CD14-positive monocyte (primary cell): Measurements from ENCODE around the gene CREB5. TPM values are rescaled to one million over a fixed set of nuclear protein-coding genes. Genes with fewer than 3 reads are reported as not detected.

Experiments used
- DNase-seq, 3 donors: peaks; one replicate each; pipeline ENCODE4 v3.0.0-alpha.2; 2011 to 2022
- H2AFZ ChIP-seq: 2 replicates; pipeline ENCODE4 v1.6.0; 2012; ENCODE audit warnings: mild to moderate bottlenecking, low read depth, low read length, inconsistent platforms; ENCODE audit not compliant: insufficient read depth, poor library complexity, severe bottlenecking
- H3K27ac ChIP-seq, 2 donors: 1 replicate in 1 of 2; 2 replicates in 1 of 2; pipeline ENCODE4 v1.5.1; 2012 to 2013; ENCODE audit warnings: low read length in 2 of 2, control low read depth in 1 of 2, inconsistent platforms in 1 of 2, low read depth in 1 of 2, mild to moderate bottlenecking in 1 of 2
- H3K27me3 ChIP-seq, 2 donors: one replicate each; pipeline versions ENCODE4 v1.6.0 to v1.6.1; 2011 to 2013; ENCODE audit warnings: low read length in 2 of 2; ENCODE audit not compliant: control insufficient read depth in 2 of 2, insufficient read depth in 2 of 2
- H3K36me3 ChIP-seq, 2 donors: replicated peaks in 1 of 2; 1 replicate in 1 of 2; 2 replicates in 1 of 2; pipeline versions ENCODE4 v1.5.1 to v1.6.1; 2012 to 2013; ENCODE audit warnings: low read length in 2 of 2, control low read depth in 1 of 2, inconsistent platforms in 1 of 2, mild to moderate bottlenecking in 1 of 2; ENCODE audit not compliant: insufficient read depth in 2 of 2, control insufficient read depth in 1 of 2
- H3K4me1 ChIP-seq, 2 donors: 1 replicate in 1 of 2; 2 replicates in 1 of 2; pipeline versions ENCODE4 v1.5.1 to v1.6.1; 2012 to 2013; ENCODE audit warnings: low read length in 2 of 2, control low read depth in 1 of 2, inconsistent platforms in 1 of 2, mild to moderate bottlenecking in 1 of 2, moderate library complexity in 1 of 2; ENCODE audit not compliant: insufficient read depth in 2 of 2, control insufficient read depth in 1 of 2
- H3K4me2 ChIP-seq: replicated peaks from 2 replicates; pipeline ENCODE3; 2012; ENCODE audit warnings: low read length, moderate library complexity, mild to moderate bottlenecking; ENCODE audit not compliant: poor library complexity, severe bottlenecking; ENCODE audit errors: extremely low read depth
- H3K4me3 ChIP-seq, 3 experiments: fragments of 200-600 bp in 1 of 3; sonication (generic) in 1 of 3; replicated peaks in 1 of 3; 1 replicate in 2 of 3; 2 replicates in 1 of 3; pipeline ENCODE4 v1.5.1; 2011 to 2013; ENCODE audit warnings: low read length in 3 of 3, mild to moderate bottlenecking in 3 of 3, control low read depth in 2 of 3, low read depth in 2 of 3, inconsistent platforms in 1 of 3, moderate library complexity in 1 of 3
- H3K79me2 ChIP-seq: 2 replicates; pipeline ENCODE4 v1.6.0; 2012; ENCODE audit warnings: mild to moderate bottlenecking, control low read depth, inconsistent platforms, low read length, moderate library complexity; ENCODE audit not compliant: insufficient read depth
- H3K9ac ChIP-seq: 2 replicates; pipeline ENCODE4 v1.6.0; 2017; ENCODE audit warnings: low read length, mild to moderate bottlenecking; ENCODE audit not compliant: insufficient read depth, poor library complexity, severe bottlenecking
- H3K9me3 ChIP-seq, 2 donors: replicated peaks in 1 of 2; 1 replicate in 1 of 2; 2 replicates in 1 of 2; pipeline versions ENCODE4 v1.5.1 to v1.6.1; 2012 to 2013; ENCODE audit warnings: low read length in 2 of 2, control low read depth in 1 of 2; ENCODE audit not compliant: control insufficient read depth in 1 of 2, insufficient read depth in 1 of 2
- H4K20me1 ChIP-seq: 2 replicates; pipeline ENCODE4 v1.6.0; 2012; ENCODE audit warnings: mild to moderate bottlenecking, low read length, control low read depth, moderate library complexity; ENCODE audit not compliant: insufficient read depth
- H3K27ac Mint-ChIP-seq, 7 donors: one replicate each; pipeline ENCODE4 v1.8.0; 2020; ENCODE audit warnings: mild to moderate bottlenecking in 7 of 7, mixed read lengths in 7 of 7, moderate library complexity in 6 of 7, inconsistent platforms in 2 of 7
- H3K27me3 Mint-ChIP-seq, 3 donors: one replicate each; pipeline ENCODE4 v1.8.0; 2021 to 2022; ENCODE audit warnings: low read depth in 3 of 3, mild to moderate bottlenecking in 3 of 3, mixed read lengths in 3 of 3, moderate library complexity in 3 of 3, inconsistent platforms in 1 of 3
- H3K36me3 Mint-ChIP-seq, 2 donors: one replicate each; pipeline ENCODE4 v1.8.0; 2020; ENCODE audit warnings: mixed read lengths in 2 of 2, inconsistent platforms in 1 of 2, mild to moderate bottlenecking in 1 of 2
- H3K4me1 Mint-ChIP-seq: one replicate; pipeline ENCODE4 v1.8.0; 2020; ENCODE audit warnings: mild to moderate bottlenecking, mixed read lengths
- H3K4me3 Mint-ChIP-seq, 2 donors: one replicate each; pipeline ENCODE4 v1.8.0; 2020; ENCODE audit warnings: mild to moderate bottlenecking in 2 of 2, mixed read lengths in 2 of 2, moderate library complexity in 1 of 2
- H3K9me3 Mint-ChIP-seq, 7 donors: one replicate each; pipeline ENCODE4 v1.8.0; 2020 to 2022; ENCODE audit warnings: mixed read lengths in 7 of 7, mild to moderate bottlenecking in 6 of 7, moderate library complexity in 6 of 7, inconsistent platforms in 2 of 7
- CTCF ChIP-seq: fragments of 200-600 bp; IDR thresholded peaks from one replicate; pipeline ENCODE4 v1.8.0; 2022; ENCODE audit warnings: antibody characterized with exemption, mild to moderate bottlenecking
- WGBS: methylation state at CpG from one replicate; pipeline ENCODE4 v1.1.5; 2013; ENCODE audit warnings: missing lambda C conversion rate; ENCODE audit not compliant: insufficient coverage; 5-methylcytosine and 5-hydroxymethylcytosine counted together
- intact Hi-C, 2 donors: fragments of 100-400 bp; cut with micrococcal nuclease; formaldehyde crosslinking; loops; one replicate each; pipeline versions ENCODE4 v1.15.0 to v1.15.1; 2023
- polyA plus RNA-seq, 3 donors: library from polyadenylated mRNA; depleted of rRNA in 1 of 3; unstranded in 2 of 3; stranded (reverse) in 1 of 3; fragments of 300-500 nt in 2 of 3; fragments of >200 nt in 1 of 3; fragmentation: Illumina TruSeq in 2 of 3; gene quantifications; 1 replicate in 2 of 3; 2 replicates in 1 of 3; pipeline ENCODE4 v1.2.3, GENCODE V29; 2012 to 2021

The CREB5 gene
- polyA plus RNA-seq, 3 donors = 25.1 to 72.3 (median 44.2) TPM

DNA sequence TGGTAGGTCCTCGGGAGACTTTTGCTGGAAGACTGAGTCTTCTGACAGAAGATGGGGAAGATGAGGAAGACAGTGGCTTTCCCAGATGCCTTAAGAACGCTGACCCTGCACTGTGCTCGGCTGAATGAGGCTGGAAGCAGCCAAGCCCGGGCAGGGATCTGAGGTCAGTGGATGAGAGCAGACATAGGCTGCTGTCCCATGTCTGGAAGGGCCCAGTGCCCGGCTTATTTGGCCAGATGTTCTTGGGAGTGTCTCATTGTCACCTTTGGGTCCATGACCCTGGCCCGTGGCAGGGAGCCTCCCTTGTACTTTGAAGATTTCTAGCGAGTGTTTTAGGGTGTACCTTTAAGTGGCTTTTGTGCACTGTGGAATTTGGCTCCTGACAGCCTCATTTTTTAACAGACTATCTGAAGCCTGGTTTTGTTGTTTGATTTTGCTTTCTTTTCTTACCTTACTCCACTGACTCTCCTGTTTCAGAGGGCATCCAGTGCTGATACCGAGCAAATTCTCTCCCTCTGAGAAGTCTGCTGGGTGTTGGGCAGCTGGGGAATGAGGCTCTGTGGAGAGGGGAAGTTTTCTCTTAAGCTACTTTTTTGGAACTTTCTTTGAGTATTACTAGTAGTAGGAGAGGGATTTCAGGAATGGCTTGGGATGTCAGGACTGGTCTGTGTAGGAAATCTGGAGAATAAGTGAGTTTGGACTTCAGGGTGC, 61.4 kb downstream of the CREB5 start:
- TF ChIP-seq CTCF = no peak
- Histone ChIP-seq H3K27me3 (no peaks in the 10 kb centered on the region), H3K9ac (no peak overlapping the region), H3K27ac (no peak overlapping the region), H3K4me3 (no peak overlapping the region), H4K20me1 (no peaks in the 10 kb centered on the region), H3K9me3 (no peaks in the 10 kb centered on the region), H2AFZ (no peak overlapping the region), H3K79me2 (no peaks in the 10 kb centered on the region), H3K36me3 (no peaks in the 10 kb centered on the region), H3K4me2 (no peak overlapping the region), H3K4me1 (no peaks in the 10 kb centered on the region)
- Mint-ChIP-seq H3K4me3 (no peak overlapping the region), H3K36me3 (no peaks in the 10 kb centered on the region), H3K27me3 (peaks cover 3 to 7% (median 5%) of the 10 kb centered on the region in 3 donors), H3K27ac (no peak overlapping the region), H3K9me3 (no peaks in the 10 kb centered on the region), H3K4me1 (no peaks in the 10 kb centered on the region)
- no peak for DNase-seq
- intact Hi-C loops = no loop called here
- WGBS = 94% methylated on average over 6 of the region's 8 CpGs

DNA sequence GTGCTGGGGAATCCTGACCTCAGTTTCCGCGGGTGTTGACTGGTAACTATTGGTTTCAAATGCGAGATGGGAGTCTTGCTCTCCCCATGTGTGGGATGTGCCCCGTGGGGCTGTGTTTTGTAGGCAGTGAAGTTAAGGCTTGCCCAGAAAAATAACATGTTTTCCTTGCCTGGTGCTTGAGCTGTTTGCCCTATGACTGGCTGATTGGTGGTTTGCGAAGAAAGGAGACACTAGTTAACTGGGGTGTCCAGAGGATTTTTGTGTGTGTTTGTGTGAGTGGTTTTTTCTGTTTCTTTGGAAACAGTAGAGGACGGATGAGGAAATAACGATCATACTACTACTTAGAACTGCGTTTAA, 61.9 kb downstream of the CREB5 start:
- no peaks in the 10 kb centered on the region for H3K9me3 Mint-ChIP-seq
- H3K27me3 Mint-ChIP-seq = peaks cover 3 to 7% (median 5%) of the 10 kb centered on the region in 3 donors
- intact Hi-C loops = no loop called here
- no peak for DNase-seq
- Histone ChIP-seq H3K4me1 (no peaks in the 10 kb centered on the region), H4K20me1 (no peaks in the 10 kb centered on the region), H3K27ac (no peak overlapping the region), H3K9ac (no peak overlapping the region), H3K9me3 (no peaks in the 10 kb centered on the region), H2AFZ (no peak overlapping the region), H3K4me3 (no peak overlapping the region), H3K36me3 (no peaks in the 10 kb centered on the region), H3K79me2 (no peaks in the 10 kb centered on the region), H3K27me3 (no peaks in the 10 kb centered on the region), H3K4me2 (no peak overlapping the region)
- no peaks in the 10 kb centered on the region for H3K36me3 Mint-ChIP-seq
- WGBS = 93% methylated on average over 5 of the region's 8 CpGs
- TF ChIP-seq CTCF = no peak
- H3K4me1 Mint-ChIP-seq = no peaks in the 10 kb centered on the region
- H3K4me3 Mint-ChIP-seq = no peak overlapping the region
- H3K27ac Mint-ChIP-seq = no peak overlapping the region
